RWPE2 (cell line): ENCODE measurements around the gene RAI1.

Experiments
- ATAC-seq: fragments of 200-7000 bp; cut with Tn5 transposase; 3 replicates; pipeline ENCODE4 v1.9.1; 2021; ENCODE audit warnings: low read depth
- DNase-seq: peaks from one replicate; pipeline ENCODE4 v3.0.0-alpha.2; 2020; ENCODE audit warnings: low spot score
- H3K27ac ChIP-seq: fragments of 450-650 bp; 2 replicates; pipeline ENCODE4 v1.5.1; 2017; ENCODE audit warnings: mild to moderate bottlenecking; ENCODE audit not compliant: poor library complexity, severe bottlenecking
- H3K27me3 ChIP-seq: fragments of 250-450 bp; sonication (Bioruptor Pico); 2 replicates; pipeline ENCODE4 v1.5.1; 2021; ENCODE audit warnings: mild to moderate bottlenecking, moderate library complexity; ENCODE audit not compliant: insufficient read depth, poor library complexity, severe bottlenecking
- H3K36me3 ChIP-seq: fragments of 250-450 bp; sonication (Bioruptor Pico); 2 replicates; pipeline ENCODE4 v1.5.1; 2020; ENCODE audit warnings: low read depth, mild to moderate bottlenecking, moderate library complexity
- H3K4me1 ChIP-seq: fragments of 250-450 bp; sonication (Bioruptor Pico); 2 replicates; pipeline ENCODE4 v1.5.1; 2021; ENCODE audit warnings: mild to moderate bottlenecking, moderate library complexity; ENCODE audit not compliant: insufficient read depth, poor library complexity, severe bottlenecking
- H3K4me3 ChIP-seq: fragments of 250-450 bp; sonication (Bioruptor Pico); 2 replicates; pipeline ENCODE4 v1.5.1; 2021; ENCODE audit warnings: mild to moderate bottlenecking, moderate library complexity; ENCODE audit not compliant: severe bottlenecking
- H3K9me3 ChIP-seq: fragments of 250-450 bp; sonication (Bioruptor Pico); 2 replicates; pipeline ENCODE4 v1.5.1; 2021; ENCODE audit warnings: mild to moderate bottlenecking, moderate library complexity; ENCODE audit not compliant: severe bottlenecking
- CTCF ChIP-seq: fragments of 450-650 bp; IDR thresholded peaks from one replicate; pipeline ENCODE4 v1.5.1; 2017; ENCODE audit warnings: mild to moderate bottlenecking, moderate library complexity; ENCODE audit not compliant: poor library complexity, severe bottlenecking

The RAI1 gene

GRCh38 chr17:17719199-17719940 is 38.1 kb downstream of the RAI1 start:
- Histone ChIP-seq H3K9me3 (no peaks in the 10 kb centered on the region), H3K27me3 (no peaks in the 10 kb centered on the region), H3K36me3 (peaks cover 8% of the 10 kb centered on the region), H3K4me1 (peaks cover 15% of the 10 kb centered on the region), H3K4me3 (no peak overlapping the region), H3K27ac (peak overlapping the region; percentile 30)
- ATAC-seq (no peak), DNase-seq (no peak)
- no peak for TF ChIP-seq CTCF

- Histone ChIP-seq H3K4me1 (peaks cover 15% of the 10 kb centered on the region), H3K4me3 (no peak overlapping the region), H3K27ac (peak overlapping the region; percentile 30), H3K27me3 (no peaks in the 10 kb centered on the region), H3K36me3 (peaks cover 8% of the 10 kb centered on the region), H3K9me3 (no peaks in the 10 kb centered on the region)
- no peak for TF ChIP-seq CTCF
- no peak for DNase-seq
- peak; percentile 32; the same call in 2 of the 3 replicates for ATAC-seq
Observed at GRCh38 chr17:17719966-17720543, 38.8 kb downstream of the RAI1 start.

GRCh38 chr17:17721140-17721668 is 39.9 kb downstream of the RAI1 start:
- TF ChIP-seq CTCF = no peak
- H3K27ac ChIP-seq = no peak overlapping the region
- H3K4me3 ChIP-seq = no peak overlapping the region
- DNase-seq (no peak), ATAC-seq (no peak)
- no peaks in the 10 kb centered on the region for H3K27me3 ChIP-seq
- H3K9me3 ChIP-seq = no peaks in the 10 kb centered on the region
- peaks cover 8% of the 10 kb centered on the region for H3K36me3 ChIP-seq
- peaks cover 15% of the 10 kb centered on the region for H3K4me1 ChIP-seq

GRCh38 chr17:17722081-17722905 is 41.0 kb downstream of the RAI1 start:
- H3K27ac ChIP-seq = no peak overlapping the region

More at GRCh38 chr17:17722081-17722905, 41.0 kb downstream of the RAI1 start:
- Histone ChIP-seq H3K36me3 (peaks cover 16% of the 10 kb centered on the region), H3K27me3 (no peaks in the 10 kb centered on the region), H3K4me1 (peaks cover 26% of the 10 kb centered on the region), H3K9me3 (no peaks in the 10 kb centered on the region), H3K4me3 (no peak overlapping the region)
- no peak for TF ChIP-seq CTCF
- ATAC-seq = no peak
- DNase-seq = no peak
